K562 (cell line): Measurements from ENCODE around the gene GTF3C1. TPM values are rescaled to one million over a fixed set of nuclear protein-coding genes. Genes with fewer than 3 reads are reported as not detected.

Experiments
- ATAC-seq: fragments of 200-7000 bp; cut with Tn5 transposase; 3 replicates; pipeline ENCODE4 v1.9.1; 2020; ENCODE audit warnings: moderate library complexity
- BruUV-seq: library from RNA; stranded (reverse); fragments of 400-500 nt; replicated peaks from 2 replicates; lab custom pipeline; 2021; lab: Mats Ljungman, UMichigan
- CTCF ChIA-PET: fragments of 300-600 bp; formaldehyde crosslinking; extraction: SDS; loops from one replicate; lab custom pipeline; 2021; ENCODE audit warnings: low intra/inter-chr PET ratio; lab: Yijun Ruan, JAX
- POLR2A ChIA-PET: fragments of 300-600, 350-650 bp; sonication (Branson Sonifier 250); formaldehyde crosslinking; extraction: SDS; loops from one replicate; lab custom pipeline; 2021; ENCODE audit warnings: antibody characterized with exemption, inconsistent platforms; lab: Yijun Ruan, JAX
- DNase-seq, 4 experiments: peaks; one replicate each; pipeline versions ENCODE4 v3.0.0 to v3.0.0-alpha.2; 2011 to 2018; ENCODE audit warnings: low spot score in 3 of 4, mixed read lengths in 3 of 4; ENCODE audit errors: extremely low read depth in 1 of 4
- FAIRE-seq: peaks from 2 replicates; lab custom pipeline; 2011; peaks lifted over from hg19 to GRCh38; lab: Jason Lieb, UNC
- H2AFZ ChIP-seq: 2 replicates; pipeline ENCODE4 v1.6.0; 2011; ENCODE audit warnings: low read depth, low read length, control low read depth, inconsistent platforms
- H3K27ac ChIP-seq: fragments of 200-600 bp; 3 replicates; pipeline ENCODE4 v1.8.0; 2011; ENCODE audit warnings: low read depth, mild to moderate bottlenecking, control low read depth, inconsistent platforms, low read length, moderate library complexity, mixed read lengths; ENCODE audit errors: extremely low read depth
- H3K27me3 ChIP-seq, 2 experiments: fragments of 300-600 bp in 1 of 2; 2 replicates in 1 of 2; 3 replicates in 1 of 2; pipeline versions ENCODE4 v1.6.0 to v1.8.0; 2011; ENCODE audit warnings: inconsistent platforms in 2 of 2, low read length in 2 of 2, mild to moderate bottlenecking in 1 of 2, mixed read lengths in 1 of 2, moderate library complexity in 1 of 2; ENCODE audit not compliant: control insufficient read depth in 2 of 2, insufficient read depth in 2 of 2
- H3K36me3 ChIP-seq: fragments of 300-600 bp; 3 replicates; pipeline ENCODE4 v1.8.0; 2011; ENCODE audit warnings: mild to moderate bottlenecking, low read length, inconsistent platforms; ENCODE audit not compliant: control insufficient read depth, insufficient read depth
- H3K4me1 ChIP-seq, 2 experiments: fragments of 200-600 bp in 1 of 2; replicated peaks in 1 of 2; 2 replicates in 1 of 2; 3 replicates in 1 of 2; pipeline versions ENCODE4 v1.5.1 to v1.8.0; 2011; ENCODE audit warnings: inconsistent platforms in 2 of 2, low read length in 2 of 2, mild to moderate bottlenecking in 1 of 2, mixed read lengths in 1 of 2, moderate library complexity in 1 of 2; ENCODE audit not compliant: control insufficient read depth in 2 of 2, insufficient read depth in 2 of 2
- H3K4me2 ChIP-seq: 2 replicates; pipeline ENCODE4 v1.6.1; 2011; ENCODE audit warnings: low read length, control low read depth, inconsistent platforms, mixed read lengths; ENCODE audit not compliant: insufficient read depth
- H3K4me3 ChIP-seq: fragments of 200-600 bp; sonication (generic), shearing (Covaris generic); 2 replicates; pipeline ENCODE4 v1.5.1; 2016; ENCODE audit warnings: control low read depth, inconsistent platforms
- H3K79me2 ChIP-seq: fragments of 200-600 bp; 3 replicates; pipeline ENCODE4 v1.8.0; 2011; ENCODE audit warnings: low read length, inconsistent platforms; ENCODE audit not compliant: control insufficient read depth, insufficient read depth
- H3K9ac ChIP-seq, 2 experiments: 2 replicates each; pipeline versions ENCODE4 v1.6.0 to v1.6.1; 2011; ENCODE audit warnings: low read depth in 2 of 2, low read length in 2 of 2, control low read depth in 1 of 2, inconsistent platforms in 1 of 2, mild to moderate bottlenecking in 1 of 2, mixed read lengths in 1 of 2; ENCODE audit not compliant: insufficient read depth in 1 of 2
- H3K9me1 ChIP-seq: one replicate; pipeline ENCODE4 v1.6.0; 2011; ENCODE audit warnings: inconsistent platforms, mild to moderate bottlenecking, low read length, moderate library complexity; ENCODE audit not compliant: control insufficient read depth, insufficient read depth
- H3K9me3 ChIP-seq: replicated peaks from 2 replicates; pipeline ENCODE4 v1.5.1; 2011; ENCODE audit warnings: low read depth, low read length, inconsistent platforms; ENCODE audit not compliant: control insufficient read depth, insufficient read depth
- H4K20me1 ChIP-seq: replicated peaks from 2 replicates; pipeline ENCODE4 v1.6.1; 2011; ENCODE audit warnings: low read length, inconsistent platforms, mixed read lengths; ENCODE audit not compliant: control insufficient read depth, insufficient read depth
- CCNT2 ChIP-seq: IDR thresholded peaks from 2 replicates; pipeline ENCODE4 v1.6.1; 2011; ENCODE audit warnings: borderline replicate concordance, low read depth, mild to moderate bottlenecking, moderate library complexity, mixed read lengths, low read length; ENCODE audit not compliant: insufficient read length; ENCODE audit errors: extremely low read depth
- E2F3 ChIP-seq: fragments of 250-450 bp; sonication (Bioruptor Pico); IDR thresholded peaks from 2 replicates; pipeline ENCODE4 v1.4.0; 2020; ENCODE audit warnings: mild to moderate bottlenecking
- ELF2 ChIP-seq: fragments of 250-450 bp; sonication (Bioruptor Pico); IDR thresholded peaks from 2 replicates; pipeline ENCODE4 v1.5.0; 2021; ENCODE audit warnings: mild to moderate bottlenecking
- FOXM1 ChIP-seq, 2 experiments: fragments of 450-650 bp in 1 of 2; sonication (generic) in 1 of 2; formaldehyde crosslinking in 1 of 2; IDR thresholded peaks; 2 replicates each; pipeline versions ENCODE4 v1.6.1 to v1.9.0; 2017 to 2022; ENCODE audit warnings: low read depth in 2 of 2, mild to moderate bottlenecking in 2 of 2, missing genetic modification reagents in 1 of 2, moderate library complexity in 1 of 2
- HLTF ChIP-seq: fragments of 450-650 bp; IDR thresholded peaks from 2 replicates; pipeline ENCODE4 v1.6.1; 2016
- HMGN3 ChIP-seq: IDR thresholded peaks from 2 replicates; pipeline ENCODE4 v1.6.1; 2011; ENCODE audit warnings: borderline replicate concordance, low read depth, mild to moderate bottlenecking, mixed read lengths, low read length; ENCODE audit not compliant: insufficient read length; ENCODE audit errors: extremely low read depth
- MEF2D ChIP-seq: conservative IDR thresholded peaks from 2 replicates; pipeline ENCODE4 v1.6.1; 2016; ENCODE audit warnings: low read depth, missing genetic modification characterization, missing compliant biosample characterization
- MIER1 ChIP-seq: fragments of 450-650 bp; IDR thresholded peaks from 2 replicates; pipeline ENCODE4 v1.6.1; 2016; ENCODE audit warnings: antibody characterized with exemption, mild to moderate bottlenecking, low read depth
- STAG1 ChIP-seq: sonication (generic); formaldehyde crosslinking; IDR thresholded peaks from 2 replicates; pipeline ENCODE4 v1.5.0; 2020; ENCODE audit warnings: missing genetic modification reagents, borderline replicate concordance
- TCF3 ChIP-seq: sonication (generic); formaldehyde crosslinking; IDR thresholded peaks from 2 replicates; pipeline ENCODE4 v1.4.0; 2020; ENCODE audit warnings: mild to moderate bottlenecking, missing genetic modification reagents
- TCFL5 ChIP-seq: fragments of 250-450 bp; sonication (Bioruptor Pico); conservative IDR thresholded peaks from 2 replicates; pipeline ENCODE4 v1.6.1; 2021; ENCODE audit warnings: mild to moderate bottlenecking, moderate library complexity, matching md5 sums
- ZBED1 ChIP-seq: IDR thresholded peaks from 2 replicates; pipeline ENCODE4 v1.6.1; 2014
- ZEB2 ChIP-seq: fragments of 450-650 bp; IDR thresholded peaks from 2 replicates; pipeline ENCODE4 v1.6.1; 2016
- ZNF518B ChIP-seq: fragments of 250-450 bp; sonication (Bioruptor Pico); IDR thresholded peaks from 2 replicates; pipeline ENCODE4 v1.5.0; 2021; ENCODE audit warnings: mild to moderate bottlenecking, moderate library complexity
- WGBS: fragments of 100-300 bp; shearing (Covaris generic); methylation state at CpG from one replicate; pipeline ENCODE4 v1.1.6; 2016; ENCODE audit warnings: low coverage, mixed read lengths; ENCODE audit not compliant: insufficient coverage; ENCODE audit errors: missing lambda C conversion rate; 5-methylcytosine and 5-hydroxymethylcytosine counted together
- in situ Hi-C: fragments of 300-500 bp; cut with MboI; formaldehyde crosslinking; loops from 4 replicates; pipeline ENCODE4 v1.15.0; 2018; ENCODE audit warnings: inconsistent platforms, mixed read lengths
- intact Hi-C: fragments of 100-400 bp; cut with micrococcal nuclease; formaldehyde crosslinking; loops from 2 replicates; pipeline ENCODE4 v1.14.2; 2022
- polyA plus RNA-seq, 8 experiments: library from polyadenylated mRNA; depleted of rRNA in 4 of 8; stranded (reverse) in 5 of 8; unstranded in 3 of 8; fragments of >200 nt; fragmentation: Nextera tagmentation in 2 of 8; fragmentation: Illumina TruSeq in 1 of 8; extraction: Ambion mirVana in 2 of 8; extraction: Trizol in 1 of 8; gene quantifications; 2 replicates each; pipeline versions ENCODE4 v1.2.1 to v1.2.3, GENCODE V29; 2011 to 2014; ENCODE audit warnings: inconsistent platforms in 1 of 8, missing spikeins in 1 of 8
- total RNA-seq, 7 experiments: library from RNA; depleted of rRNA in 6 of 7; stranded (reverse); fragments of >200 nt in 6 of 7; fragmentation: Illumina TruSeq in 2 of 7; extraction: Trizol in 2 of 7; gene quantifications; 2 replicates each; pipeline versions ENCODE4 v1.2.1 to v1.2.3, GENCODE V29; 2011 to 2021; ENCODE audit warnings: low replicate concordance in 1 of 7
- TF ChIP-seq, protein P1 (sequence below), 2 experiments: IDR thresholded peaks in 1 of 2; conservative IDR thresholded peaks in 1 of 2; 2 replicates each; pipeline ENCODE4 v1.6.1; 2016; ENCODE audit warnings: low read depth in 2 of 2, mild to moderate bottlenecking in 1 of 2, missing compliant biosample characterization in 1 of 2, missing genetic modification characterization in 1 of 2, moderate library complexity in 1 of 2

The GTF3C1 gene
- total and polyA plus RNA-seq, 9 of the 15 experiments (the other 6 are each of a cell fraction or from before 2014, with no cell fraction given): 0.72 to 63.6 (median 30.9) TPM

- no peak overlapping the region for H3K9ac ChIP-seq
- no peaks in the 10 kb centered on the region for H3K27me3 ChIP-seq
- in situ Hi-C loops: no loop called here
- TF ChIP-seq TCFL5 (CRISPR knock-in tag) (no peak), ZBED1 (no peak), MEF2D (tag) (no peak), HMGN3 (no peak), ELF2 (CRISPR knock-in tag) (no peak), CCNT2 (no peak), ZEB2 (no peak), STAG1 (CRISPR knock-in tag) (no peak), MIER1 (no peak), HLTF (no peak), ZNF518B (CRISPR knock-in tag) (no peak), TCF3 (CRISPR knock-in tag) (no peak), E2F3 (no peak), FOXM1 (IDR thresholded peaks at IDR 0.05; ENCODE audit: low read depth) (no peak), FOXM1 (CRISPR knock-in tag; IDR thresholded peaks at IDR 0.05; ENCODE audit: low read depth) (no peak)
- TF ChIP-seq, protein P1, sequence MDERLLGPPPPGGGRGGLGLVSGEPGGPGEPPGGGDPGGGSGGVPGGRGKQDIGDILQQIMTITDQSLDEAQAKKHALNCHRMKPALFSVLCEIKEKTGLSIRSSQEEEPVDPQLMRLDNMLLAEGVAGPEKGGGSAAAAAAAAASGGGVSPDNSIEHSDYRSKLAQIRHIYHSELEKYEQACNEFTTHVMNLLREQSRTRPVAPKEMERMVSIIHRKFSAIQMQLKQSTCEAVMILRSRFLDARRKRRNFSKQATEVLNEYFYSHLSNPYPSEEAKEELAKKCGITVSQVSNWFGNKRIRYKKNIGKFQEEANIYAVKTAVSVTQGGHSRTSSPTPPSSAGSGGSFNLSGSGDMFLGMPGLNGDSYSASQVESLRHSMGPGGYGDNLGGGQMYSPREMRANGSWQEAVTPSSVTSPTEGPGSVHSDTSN (CRISPR knock-in tag; IDR thresholded peaks at IDR 0.05; ENCODE audit: low read depth): no peak
- TF ChIP-seq, protein P1 (tag; conservative IDR thresholded peaks at IDR 0.05; ENCODE audit: low read depth): no peak
- H3K9me3 ChIP-seq: no peaks in the 10 kb centered on the region
- H3K4me1 ChIP-seq: no peaks in the 10 kb centered on the region
- 88% methylated on average over 5 of the region's 5 CpGs for WGBS
- no TSS peak for BruUV-seq
- H3K4me2 ChIP-seq: no peak overlapping the region
- FAIRE-seq (no peak), DNase-seq (no peak), ATAC-seq (no peak)
- H3K36me3 ChIP-seq: peaks cover 88% of the 10 kb centered on the region
- H3K79me2 ChIP-seq: no peaks in the 10 kb centered on the region
- ChIA-PET POLR2A (interaction anchor here (0.6 to 0.8 kb wide), 2 partner anchors 41 to 57 kb away, joined by 3 read pairs; no protein-coding TSS in a partner anchor), CTCF (no interaction called here)
- H2AFZ ChIP-seq: no peak overlapping the region
- intact Hi-C loops: no loop called here
- H4K20me1 ChIP-seq: no peaks in the 10 kb centered on the region
- H3K9me1 ChIP-seq: no peaks in the 10 kb centered on the region
- H3K4me3 ChIP-seq: no peak overlapping the region
- no peak overlapping the region for H3K27ac ChIP-seq
Measured at GRCh38 chr16:27483088-27483437, 66.7 kb downstream of the GTF3C1 start.
